Heart right ventricle (tissue), 16 donors: ENCODE data around the gene LAMP5. TPM values are rescaled to one million over a fixed set of nuclear protein-coding genes. Genes with fewer than 3 reads are reported as not detected.

Source experiments
- ATAC-seq, 8 donors: fragments of 200-7000 bp; cut with Tn5 transposase; one replicate each; pipeline ENCODE4 v1.9.1; 2020; ENCODE audit warnings: mild to moderate bottlenecking in 8 of 8, moderate library complexity in 8 of 8, moderate number of reproducible peaks in 1 of 8
- DNase-seq, 2 donors: peaks; one replicate each; pipeline ENCODE4 v3.0.0-alpha.2; 2020
- H3K27ac ChIP-seq, 10 donors: fragments of 200-600 bp; sonication (generic) in 2 of 10; one replicate each; pipeline versions ENCODE4 v1.5.0 to v1.8.0; 2020 to 2022; ENCODE audit warnings: mild to moderate bottlenecking in 3 of 10
- H3K27me3 ChIP-seq, 7 donors: fragments of 200-600 bp; one replicate each; pipeline ENCODE4 v1.8.0; 2021 to 2022; ENCODE audit warnings: mild to moderate bottlenecking in 2 of 7
- H3K36me3 ChIP-seq, 9 donors: fragments of 200-600 bp; sonication (generic) in 1 of 9; one replicate each; pipeline versions ENCODE4 v1.5.0 to v1.8.0; 2020 to 2022; ENCODE audit warnings: mild to moderate bottlenecking in 2 of 9
- H3K4me1 ChIP-seq, 9 donors: fragments of 200-600 bp; sonication (generic) in 1 of 9; one replicate each; pipeline versions ENCODE4 v1.5.0 to v1.8.0; 2020 to 2022; ENCODE audit warnings: mild to moderate bottlenecking in 4 of 9
- H3K4me3 ChIP-seq, 10 donors: fragments of 200-600 bp; sonication (generic) in 2 of 10; one replicate each; pipeline versions ENCODE4 v1.5.0 to v1.8.0; 2020 to 2022; ENCODE audit warnings: mild to moderate bottlenecking in 7 of 10, moderate library complexity in 2 of 10
- H3K9me3 ChIP-seq, 11 donors: fragments of 200-600 bp in 10 of 11; sonication (generic) in 2 of 11; one replicate each; pipeline versions ENCODE4 v1.5.0 to v1.8.0; 2013 to 2022; ENCODE audit warnings: mild to moderate bottlenecking in 2 of 11, control low read depth in 1 of 11, moderate library complexity in 1 of 11
- CTCF ChIP-seq, 9 donors: fragments of 200-600 bp; sonication (generic) in 2 of 9; IDR thresholded peaks; one replicate each; pipeline versions ENCODE4 v1.5.0 to v1.8.0; 2021 to 2022; ENCODE audit warnings: antibody characterized with exemption in 9 of 9, mild to moderate bottlenecking in 5 of 9, moderate library complexity in 1 of 9
- WGBS, 2 donors: extraction: QIAGEN DNeasy Blood & Tissue Kit; methylation state at CpG; one replicate each; pipeline ENCODE4 v1.1.7; 2013; ENCODE audit warnings: inconsistent platforms in 1 of 2; 5-methylcytosine and 5-hydroxymethylcytosine counted together
- intact Hi-C, 10 donors: fragments of 100-400 bp; cut with DNase I; formaldehyde crosslinking; loops; one replicate each; pipeline versions ENCODE4 v1.11.1 to v1.14.2; 2022
- polyA plus RNA-seq, 2 donors: library from polyadenylated mRNA; stranded (reverse); fragments of 200-250 nt; gene quantifications; one replicate each; pipeline ENCODE4 v1.2.3, GENCODE V29; 2013
- total RNA-seq, 10 donors: library from RNA; stranded (reverse); fragmentation: NEBNext Ultra II Directional in 3 of 10; extraction: Animal tissue kit (Norgen Biotek cat#: 25700) in 3 of 10; gene quantifications; one replicate each; pipeline versions ENCODE4 v1.2.1 to v1.2.4, GENCODE V29; 2021 to 2023
- donor health status: Arrhythmogenic right ventricular cardiomyopathy.
- donor health status: ischemic (EF 13 %, LVEDD 7.1; RV severe dilation, severe dysfunction).
- donor health status: healthy with polysubstance abuse.
- donor health status: DM: no; HTN: yes; CAD: no.
- donor health status: DM: no; HTN: no; CAD: no.
- donor health status: ischemic (EF 25% LVEDD 6.9; RV normal size, moderate dysfunction).
- donor health status: ischemic (EF 25% LVEDD 5.7; RV mildly dilated, moderate dysfunction).
- donor health status: healthy.
- donor health status: DM: yes; HTN: yes; CAD: no.
- donor health status: Ischemic cardiomyopathy.
- donor health status: ischemic (EF 35%, LVEDD 5.7; RV mildly dilated, moderate dysfunction).
- donor health status: nonischemic (EF 11% LVEDD 7.7; RV severe dilation, severe dysfunction).
- donor health status: DM: yes; HTN: yes; CAD: no.
- donor health status: PGD.
- donor health status: ischemic (EF 29% LVEDD 5.4; RV normal size, mild dysfunction).
- donor health status: nonischemic (EF 23%, LVEDD 6.1; RV moderate dilation, normal function).

Gene LAMP5
- total and polyA plus RNA-seq, 12 donors: 0.04 to 0.16 (median 0.11) TPM; not detected in 7

- Histone ChIP-seq H3K4me3 (no peak overlapping the region), H3K27ac (no peak overlapping the region), H3K36me3 (peaks cover 0 to 34% (median 0%) of the 10 kb centered on the region in 9 donors), H3K9me3 (no peaks in the 10 kb centered on the region), H3K4me1 (peaks cover 0 to 14% (median 0%) of the 10 kb centered on the region in 9 donors), H3K27me3 (no peaks in the 10 kb centered on the region)
- ATAC-seq (no peak), DNase-seq (no peak)
- intact Hi-C loops: no loop called here
- WGBS, 2 donors: 88 to 96% methylated on average over 3 of the region's 3 CpGs
- TF ChIP-seq CTCF (IDR thresholded peaks at IDR 0.05): no peak
Observed at GRCh38 chr20:9482180-9482579, 32.2 kb upstream of the LAMP5 start.

- peaks cover 0 to 24% (median 0%) of the 10 kb centered on the region in 9 donors for H3K36me3 ChIP-seq
- no peak overlapping the region for H3K4me3 ChIP-seq
- no peak overlapping the region for H3K27ac ChIP-seq
- no peak for ATAC-seq
- 75 to 78% methylated on average over 2 of the region's 2 CpGs for WGBS, 2 donors
- H3K4me1 ChIP-seq: peaks cover 0 to 14% (median 0%) of the 10 kb centered on the region in 9 donors
- no peaks in the 10 kb centered on the region for H3K27me3 ChIP-seq
- no peaks in the 10 kb centered on the region for H3K9me3 ChIP-seq
- TF ChIP-seq CTCF (IDR thresholded peaks at IDR 0.05): no peak
- intact Hi-C loops: no loop called here
- no peak for DNase-seq
Observed at GRCh38 chr20:9483131-9483530, 31.3 kb upstream of the LAMP5 start.

GRCh38 chr20:9485614-9486340 is 28.6 kb upstream of the LAMP5 start:
- Histone ChIP-seq H3K4me3 (no peak overlapping the region), H3K27me3 (no peaks in the 10 kb centered on the region), H3K4me1 (peaks cover 0 to 14% (median 0%) of the 10 kb centered on the region in 9 donors), H3K36me3 (no peaks in the 10 kb centered on the region), H3K9me3 (no peaks in the 10 kb centered on the region), H3K27ac (no peak overlapping the region)
- no peak for ATAC-seq
- no peak for DNase-seq
- TF ChIP-seq CTCF (IDR thresholded peaks at IDR 0.05): no peak
- 62 to 63% methylated on average over 9 of the region's 9 CpGs for WGBS, 2 donors
- intact Hi-C loops: no loop called here

GRCh38 chr20:9487231-9487630 is 27.2 kb upstream of the LAMP5 start:
- intact Hi-C loops: no loop called here
- TF ChIP-seq CTCF (IDR thresholded peaks at IDR 0.05): no peak
- Histone ChIP-seq H3K27me3 (no peaks in the 10 kb centered on the region), H3K27ac (no peak overlapping the region), H3K9me3 (no peaks in the 10 kb centered on the region), H3K4me3 (no peak overlapping the region), H3K36me3 (no peaks in the 10 kb centered on the region), H3K4me1 (peaks cover 0 to 14% (median 0%) of the 10 kb centered on the region in 9 donors)
- no peak for ATAC-seq
- no peak for DNase-seq
- 86 to 87% methylated on average over 4 of the region's 4 CpGs for WGBS, 2 donors
